ENCODE results near the gene LIN7B. TPM values are rescaled to one million over a fixed set of nuclear protein-coding genes. Genes with fewer than 3 reads are reported as not detected.

LIN7B gene
- total and polyA plus RNA-seq, 2 of the 8 experiments (the other 6 are each of a cell fraction or from before 2014, with no cell fraction given): 4.1 to 4.2 TPM

DNA sequence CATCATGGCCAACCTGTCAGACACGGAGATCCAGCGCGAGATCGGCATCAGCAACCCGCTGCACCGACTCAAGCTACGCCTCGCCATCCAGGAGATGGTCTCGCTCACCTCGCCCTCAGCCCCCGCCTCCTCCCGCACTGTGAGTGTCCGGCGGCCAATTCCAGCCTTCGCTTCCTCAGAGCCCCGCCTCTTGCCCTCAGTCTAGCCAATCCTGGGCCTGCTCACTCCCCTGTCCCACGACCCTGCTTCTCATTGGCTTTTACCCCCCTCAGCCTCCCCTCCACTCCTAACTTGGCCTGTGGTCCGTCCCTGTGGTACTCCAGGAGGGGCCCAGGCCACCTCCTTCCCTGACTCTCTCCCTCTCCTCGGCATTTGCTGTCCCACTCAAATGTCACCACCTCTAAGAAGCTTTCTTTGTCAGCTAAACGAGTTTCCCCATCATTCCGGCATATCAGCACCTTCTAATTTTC, 28.7 kb downstream of the LIN7B start:
- 5% methylated on average over 21 of the region's 21 CpGs; no CpG with 5 or more reads in 1 of the 2 experiments for WGBS, 2 experiments (ENCODE audit: extremely low coverage in 1 of 2, insufficient coverage in 1 of 2, insufficient read length in 1 of 2, insufficient replicate concordance in 2 of 2, low coverage in 1 of 2, low lambda C conversion rate in 2 of 2, missing lambda C conversion rate in 1 of 2)
- no peak overlapping the region for H2BK20ac ChIP-seq (ENCODE audit: low read length)
- H3K27me3 ChIP-seq (replicated peaks in 1 of 4; ENCODE audit: control insufficient read depth in 3 of 4, extremely low read depth in 1 of 4, insufficient read depth in 3 of 4, low read length in 3 of 4): no peaks in the 10 kb centered on the region
- peak in 1 of 2 experiments; percentile 90 for DNase-seq (ENCODE audit: low read depth in 1 of 2, low spot score in 2 of 2)
- H3K79me2 ChIP-seq (ENCODE audit: control insufficient read depth in 1 of 2, insufficient read depth in 2 of 2, low read length in 2 of 2): no peaks in the 10 kb centered on the region
- no peak overlapping the region for H2AK5ac ChIP-seq (ENCODE audit: low read depth, low read length)
- no peak overlapping the region for H3K14ac ChIP-seq (ENCODE audit: insufficient read length)
- H2AFZ ChIP-seq (ENCODE audit: low read length): 0 out of 2 replicates have a peak overlapping the region, but pooled peaks have one; percentile 47
- no peak overlapping the region for H2BK5ac ChIP-seq (ENCODE audit: low read depth, low read length)
- no peak overlapping the region for H4K5ac ChIP-seq (ENCODE audit: insufficient read length, low read depth, low read length)
- H3K23me2 ChIP-seq (ENCODE audit: low read depth, low read length): peaks cover 9% of the 10 kb centered on the region; the same call in 1 of the 2 replicates
- no peaks in the 10 kb centered on the region; a peak in 1 of 8 replicates for H3K36me3 ChIP-seq (ENCODE audit: control insufficient read depth in 2 of 4, insufficient read depth in 4 of 4, low read length in 3 of 4)
- no peak overlapping the region for H3K23ac ChIP-seq (ENCODE audit: insufficient read length)
- no peak overlapping the region for H3K27ac ChIP-seq (ENCODE audit: low read depth, low read length)
- H3K18ac ChIP-seq (ENCODE audit: extremely low read depth, low read length): 0 out of 2 replicates have a peak overlapping the region, but pooled peaks have one; percentile 9
- FAIRE-seq: peak; percentile 89
- no peak overlapping the region for H3K4ac ChIP-seq (replicated peaks; ENCODE audit: insufficient read length, low read depth, low read length)
- H3K56ac ChIP-seq (replicated peaks; ENCODE audit: insufficient read length, low read depth, low read length): no peak overlapping the region
- CTCF ChIA-PET (ENCODE audit: partially characterized antibody): interaction anchor here (0.6 to 6.4 kb wide), 5 partner anchors 11 to 420 kb away, joined by 3 to 99 read pairs (median 3); no protein-coding TSS in a partner anchor
- no peak overlapping the region for H4K91ac ChIP-seq (replicated peaks; ENCODE audit: insufficient read length, low read length)
- peak overlapping the region; percentile 59 to 73 (median 64) for H3K4me3 ChIP-seq (ENCODE audit: extremely low read depth in 1 of 4, insufficient read depth in 2 of 4, low read depth in 3 of 4, low read length in 4 of 4)
- peaks cover 0 to 4% of the 10 kb centered on the region in 2 experiments for H4K20me1 ChIP-seq (replicated peaks in 1 of 2; ENCODE audit: control insufficient read depth in 1 of 2, insufficient read depth in 2 of 2, low read length in 2 of 2)
- POLR2A ChIA-PET (ENCODE audit: partially characterized antibody): interaction anchor here (0.7 to 1.5 kb wide), 6 partner anchors 9 to 1294 kb away, joined by 3 to 5 read pairs (median 3); no protein-coding TSS in a partner anchor
- peaks cover 0 to 12% (median 3%) of the 10 kb centered on the region in 4 experiments; a peak in 4 of 7 replicates for H3K4me1 ChIP-seq (replicated peaks in 1 of 4; ENCODE audit: control insufficient read depth in 3 of 4, insufficient read depth in 4 of 4, low read length in 3 of 4)
- 0 out of 2 replicates have a peak, but pooled peaks cover 2% of the 10 kb centered on the region for H3K79me1 ChIP-seq (ENCODE audit: low read depth, low read length)
- no peak overlapping the region for H2BK15ac ChIP-seq (ENCODE audit: low read length)
- no peaks in the 10 kb centered on the region for H3K9me3 ChIP-seq (ENCODE audit: insufficient read depth in 2 of 2, low read depth in 1 of 2, low read length in 1 of 2)
- H3K4me2 ChIP-seq (ENCODE audit: insufficient read depth in 1 of 2, low read depth in 2 of 2, low read length in 2 of 2): peak overlapping the region; percentile 82 to 99
- H4K8ac ChIP-seq (ENCODE audit: extremely low read depth, insufficient read depth, low read length): no peak overlapping the region
- H3K9ac ChIP-seq (replicated peaks in 1 of 4; ENCODE audit: extremely low read depth in 1 of 4, low read depth in 3 of 4, low read length in 3 of 4): peak overlapping the region in 2 of 4 experiments; percentile 59 to 65; a peak in 2 of 7 replicates
- H2BK120ac ChIP-seq (replicated peaks; ENCODE audit: low read depth, low read length): no peak overlapping the region
- no peak overlapping the region for H2BK12ac ChIP-seq (ENCODE audit: low read depth, low read length)
- TF ChIP-seq SIX5 (IDR thresholded peaks at IDR 0.05; ENCODE audit: low read depth, low read length) (no peak), JUN (IDR thresholded peaks at IDR 0.05; ENCODE audit: low read depth, low read length) (no peak), SIN3A (conservative IDR thresholded peaks at IDR 0.05 in 1 of 2, IDR thresholded peaks at IDR 0.05 in 1 of 2; ENCODE audit: low read depth in 1 of 2, low read length in 2 of 2) (peak in 1 of 2 experiments; percentile 46; a peak in 1 of 4 replicates), TBP (IDR thresholded peaks at IDR 0.05; ENCODE audit: low read depth, low read length) (0 out of 2 replicates have a peak, but pooled peaks have one; percentile 43), ZNF274 (IDR thresholded peaks at IDR 0.05; ENCODE audit: borderline replicate concordance, extremely low read depth, low read length) (no peak), TCF12 (IDR thresholded peaks at IDR 0.05; ENCODE audit: low read depth, low read length) (no peak), POLR2AphosphoS5 (IDR thresholded peaks at IDR 0.05; ENCODE audit: low read depth, low read length) (peak; percentile 66; the same call in 1 of the 2 replicates), CHD1 (IDR thresholded peaks at IDR 0.05; ENCODE audit: low read depth, low read length) (no peak), SP1 (IDR thresholded peaks at IDR 0.05; ENCODE audit: low read depth, low read length) (peak; percentile 83; the same call in 1 of the 2 replicates), SP4 (IDR thresholded peaks at IDR 0.05; ENCODE audit: low read length) (0 out of 2 replicates have a peak, but pooled peaks have one; percentile 33), SUZ12 (IDR thresholded peaks at IDR 0.05; ENCODE audit: low read length) (no peak), POLR2A (IDR thresholded peaks at IDR 0.05; ENCODE audit: control extremely low read depth in 1 of 2, low read depth in 2 of 2, low read length in 2 of 2) (no peak), RNF2 (IDR thresholded peaks at IDR 0.05; ENCODE audit: borderline replicate concordance, low read depth, low read length, missing control alignments, poor library complexity, severe bottlenecking) (no peak), SP2 (IDR thresholded peaks at IDR 0.05; ENCODE audit: low read length) (peak; percentile 15; the same call in 1 of the 2 replicates)
